ENCODE results near the gene KCNK1. TPM values are rescaled to one million over a fixed set of nuclear protein-coding genes. Genes with fewer than 3 reads are reported as not detected.

Gene KCNK1
- polyA plus RNA-seq, 1 of the 3 experiments (the other 2 are of a cell fraction) = 10.6 TPM

GRCh38 chr1:233661376-233662159 lies 47.7 kb downstream of the KCNK1 start:
- no peaks in the 10 kb centered on the region for H3K79me2 ChIP-seq (ENCODE audit: insufficient read depth)
- H3K27ac ChIP-seq (ENCODE audit: low read depth in 2 of 2, low read length in 1 of 2) = no peak overlapping the region
- no peaks in the 10 kb centered on the region for H3K36me3 ChIP-seq (replicated peaks in 1 of 2; ENCODE audit: control insufficient read depth in 1 of 2, insufficient read depth in 2 of 2, low read length in 1 of 2)
- no peak overlapping the region for H3K4me3 ChIP-seq (ENCODE audit: low read depth in 2 of 2, low read length in 1 of 2)
- no peaks in the 10 kb centered on the region for H3K27me3 ChIP-seq (ENCODE audit: insufficient read depth)
- H3F3A ChIP-seq (replicated peaks; ENCODE audit: insufficient read depth) = no peaks in the 10 kb centered on the region
- TF ChIP-seq, protein P1, sequence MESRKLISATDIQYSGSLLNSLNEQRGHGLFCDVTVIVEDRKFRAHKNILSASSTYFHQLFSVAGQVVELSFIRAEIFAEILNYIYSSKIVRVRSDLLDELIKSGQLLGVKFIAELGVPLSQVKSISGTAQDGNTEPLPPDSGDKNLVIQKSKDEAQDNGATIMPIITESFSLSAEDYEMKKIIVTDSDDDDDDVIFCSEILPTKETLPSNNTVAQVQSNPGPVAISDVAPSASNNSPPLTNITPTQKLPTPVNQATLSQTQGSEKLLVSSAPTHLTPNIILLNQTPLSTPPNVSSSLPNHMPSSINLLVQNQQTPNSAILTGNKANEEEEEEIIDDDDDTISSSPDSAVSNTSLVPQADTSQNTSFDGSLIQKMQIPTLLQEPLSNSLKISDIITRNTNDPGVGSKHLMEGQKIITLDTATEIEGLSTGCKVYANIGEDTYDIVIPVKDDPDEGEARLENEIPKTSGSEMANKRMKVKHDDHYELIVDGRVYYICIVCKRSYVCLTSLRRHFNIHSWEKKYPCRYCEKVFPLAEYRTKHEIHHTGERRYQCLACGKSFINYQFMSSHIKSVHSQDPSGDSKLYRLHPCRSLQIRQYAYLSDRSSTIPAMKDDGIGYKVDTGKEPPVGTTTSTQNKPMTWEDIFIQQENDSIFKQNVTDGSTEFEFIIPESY (IDR thresholded peaks at IDR 0.05; ENCODE audit: borderline replicate concordance, low read depth) = no peak
- no peak for TF ChIP-seq MEF2A (IDR thresholded peaks at IDR 0.05; ENCODE audit: borderline replicate concordance, low read depth)
- TF ChIP-seq FOSL2 (IDR thresholded peaks at IDR 0.05; ENCODE audit: borderline replicate concordance, low read depth) = no peak
- no peak for TF ChIP-seq RXRA (IDR thresholded peaks at IDR 0.05; ENCODE audit: borderline replicate concordance, low read depth)
- no peak for TF ChIP-seq FOXJ3 (CRISPR knock-in tag; IDR thresholded peaks at IDR 0.05)
- no peak for TF ChIP-seq RFX5 (IDR thresholded peaks at IDR 0.05; ENCODE audit: low read length)
- no peak for TF ChIP-seq REST (IDR thresholded peaks at IDR 0.05; ENCODE audit: low read depth, low read length)
- no peak for TF ChIP-seq RCOR1 (IDR thresholded peaks at IDR 0.05; ENCODE audit: low read length)
- no peak for TF ChIP-seq RAD21 (IDR thresholded peaks at IDR 0.05; ENCODE audit: low read length)
- no peak for TF ChIP-seq CHD2 (IDR thresholded peaks at IDR 0.05; ENCODE audit: low read length, partially characterized antibody)
- TF ChIP-seq, protein P2, sequence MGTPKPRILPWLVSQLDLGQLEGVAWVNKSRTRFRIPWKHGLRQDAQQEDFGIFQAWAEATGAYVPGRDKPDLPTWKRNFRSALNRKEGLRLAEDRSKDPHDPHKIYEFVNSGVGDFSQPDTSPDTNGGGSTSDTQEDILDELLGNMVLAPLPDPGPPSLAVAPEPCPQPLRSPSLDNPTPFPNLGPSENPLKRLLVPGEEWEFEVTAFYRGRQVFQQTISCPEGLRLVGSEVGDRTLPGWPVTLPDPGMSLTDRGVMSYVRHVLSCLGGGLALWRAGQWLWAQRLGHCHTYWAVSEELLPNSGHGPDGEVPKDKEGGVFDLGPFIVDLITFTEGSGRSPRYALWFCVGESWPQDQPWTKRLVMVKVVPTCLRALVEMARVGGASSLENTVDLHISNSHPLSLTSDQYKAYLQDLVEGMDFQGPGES (IDR thresholded peaks at IDR 0.05; ENCODE audit: low read depth, low read length) = no peak
- TF ChIP-seq NRF1 (IDR thresholded peaks at IDR 0.05; ENCODE audit: low read depth, low read length) = no peak
- TF ChIP-seq POLR2AphosphoS5 (IDR thresholded peaks at IDR 0.05; ENCODE audit: low read depth, low read length) = no peak
- no peak for TF ChIP-seq USF1 (IDR thresholded peaks at IDR 0.05; ENCODE audit: borderline replicate concordance, low read depth)
- no peak for TF ChIP-seq PBX3 (IDR thresholded peaks at IDR 0.05)
- TF ChIP-seq CTCF (IDR thresholded peaks at IDR 0.05) = no peak
- no peak for TF ChIP-seq TCF12 (IDR thresholded peaks at IDR 0.05)
- TF ChIP-seq, protein P3, sequence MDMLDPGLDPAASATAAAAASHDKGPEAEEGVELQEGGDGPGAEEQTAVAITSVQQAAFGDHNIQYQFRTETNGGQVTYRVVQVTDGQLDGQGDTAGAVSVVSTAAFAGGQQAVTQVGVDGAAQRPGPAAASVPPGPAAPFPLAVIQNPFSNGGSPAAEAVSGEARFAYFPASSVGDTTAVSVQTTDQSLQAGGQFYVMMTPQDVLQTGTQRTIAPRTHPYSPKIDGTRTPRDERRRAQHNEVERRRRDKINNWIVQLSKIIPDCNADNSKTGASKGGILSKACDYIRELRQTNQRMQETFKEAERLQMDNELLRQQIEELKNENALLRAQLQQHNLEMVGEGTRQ (IDR thresholded peaks at IDR 0.05; ENCODE audit: borderline replicate concordance, low read depth, low read length) = no peak
- H3K9me2 ChIP-seq = no peaks in the 10 kb centered on the region
- no peak overlapping the region for H3K4me2 ChIP-seq
- peaks cover 0 to 5% of the 10 kb centered on the region in 2 experiments; a peak in 3 of 4 replicates for H3K4me1 ChIP-seq (ENCODE audit: control insufficient read depth in 1 of 2, insufficient read depth in 2 of 2, low read depth in 1 of 2, low read length in 1 of 2)
- H3K9me3 ChIP-seq = no peaks in the 10 kb centered on the region
- no peak overlapping the region for H3K9ac ChIP-seq
- WGBS (ENCODE audit: low lambda C conversion rate) = 91% methylated on average over 11 of the region's 11 CpGs
- no peaks in the 10 kb centered on the region for H4K20me1 ChIP-seq (ENCODE audit: insufficient read depth)
- POLR2A ChIA-PET = no interaction called here
- no peak for DNase-seq
- no peak overlapping the region for H2AFZ ChIP-seq (ENCODE audit: low read depth)
- CTCF ChIA-PET = no interaction called here
